ENCODE results near the gene R3HDM4.

The R3HDM4 gene

DNA sequence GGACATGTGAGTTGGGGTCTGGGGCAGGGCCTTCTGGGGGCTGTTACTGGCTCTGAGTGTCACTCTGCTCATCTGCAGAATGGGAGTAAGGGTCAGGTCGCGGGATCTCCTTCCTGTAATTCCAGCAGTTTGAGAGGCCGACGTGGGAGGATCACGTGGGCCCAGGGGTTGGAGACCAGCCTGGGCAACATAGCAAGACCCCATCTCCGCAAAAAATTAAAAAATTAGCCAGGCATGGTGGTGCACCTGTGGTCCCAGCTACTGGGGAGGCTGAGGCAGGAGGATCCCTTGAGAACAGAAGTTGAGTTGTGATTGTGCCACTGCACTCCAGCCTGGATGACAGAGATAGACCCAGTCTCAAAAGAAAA is 16.9 kb upstream of the R3HDM4 start:
- DNase-seq (ENCODE audit: low spot score) = no peak

GRCh38 chr19:929203-929890 is 16.3 kb upstream of the R3HDM4 start:
- no peak for DNase-seq (ENCODE audit: low spot score)

- peak; percentile 73 for DNase-seq (ENCODE audit: low spot score)
These were observed 15.6 kb upstream of the R3HDM4 start for GRCh38 chr19:928471-929202.

DNA sequence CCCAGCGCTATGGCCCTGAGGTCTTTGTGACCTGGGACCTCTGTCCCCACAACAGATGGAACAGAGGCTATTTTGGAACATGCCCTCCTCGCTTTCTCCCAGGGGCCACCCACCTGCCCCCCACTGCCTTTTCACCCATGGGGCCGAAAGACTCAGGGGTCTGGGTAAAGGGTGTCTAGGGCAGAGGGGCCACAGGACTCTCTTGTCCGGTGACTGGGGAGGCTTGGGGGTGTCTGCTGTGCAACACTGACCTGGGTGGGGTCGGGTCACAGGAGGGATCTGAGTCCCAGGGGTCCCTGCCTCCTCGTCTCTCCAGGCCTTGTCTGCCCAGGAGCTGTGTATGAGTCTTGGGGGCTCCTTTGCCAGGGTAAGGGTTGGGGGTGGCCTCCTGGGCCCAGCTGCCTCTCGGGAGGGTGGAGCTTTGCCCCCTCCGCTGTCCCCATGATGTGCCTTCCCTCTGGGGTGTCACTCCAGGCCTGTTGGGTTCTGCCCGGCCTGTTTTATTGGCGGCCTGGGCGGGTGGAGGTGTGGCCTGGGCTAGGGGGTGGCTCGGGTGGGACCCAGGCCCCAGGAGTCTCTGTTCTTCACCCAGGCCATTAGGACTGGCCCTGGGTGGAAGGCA is 14.9 kb upstream of the R3HDM4 start:
- DNase-seq (ENCODE audit: low spot score) = no peak

DNA sequence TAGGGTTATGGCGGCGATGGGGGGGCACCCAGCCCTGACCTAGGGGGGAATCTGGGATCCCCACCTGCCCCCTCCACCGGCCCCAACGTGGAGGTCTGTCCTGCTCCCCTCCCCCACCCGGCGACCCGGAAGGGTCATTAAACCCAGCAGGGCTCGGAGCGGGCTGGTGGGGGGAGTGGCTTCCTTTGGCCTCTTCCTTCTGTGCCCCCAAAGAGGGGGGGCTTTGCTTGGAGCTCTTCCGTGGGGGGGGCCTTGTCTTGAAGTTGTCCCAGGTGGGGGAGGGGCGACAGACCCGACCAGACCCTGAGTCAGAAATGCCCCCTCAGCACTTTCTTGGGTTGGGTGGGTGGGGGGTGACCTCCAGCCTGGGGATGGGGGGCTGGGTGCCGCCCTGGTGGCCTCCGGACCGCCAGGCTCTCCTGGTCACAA is 14.3 kb upstream of the R3HDM4 start:
- DNase-seq (ENCODE audit: low spot score) = peak; percentile 72

DNA sequence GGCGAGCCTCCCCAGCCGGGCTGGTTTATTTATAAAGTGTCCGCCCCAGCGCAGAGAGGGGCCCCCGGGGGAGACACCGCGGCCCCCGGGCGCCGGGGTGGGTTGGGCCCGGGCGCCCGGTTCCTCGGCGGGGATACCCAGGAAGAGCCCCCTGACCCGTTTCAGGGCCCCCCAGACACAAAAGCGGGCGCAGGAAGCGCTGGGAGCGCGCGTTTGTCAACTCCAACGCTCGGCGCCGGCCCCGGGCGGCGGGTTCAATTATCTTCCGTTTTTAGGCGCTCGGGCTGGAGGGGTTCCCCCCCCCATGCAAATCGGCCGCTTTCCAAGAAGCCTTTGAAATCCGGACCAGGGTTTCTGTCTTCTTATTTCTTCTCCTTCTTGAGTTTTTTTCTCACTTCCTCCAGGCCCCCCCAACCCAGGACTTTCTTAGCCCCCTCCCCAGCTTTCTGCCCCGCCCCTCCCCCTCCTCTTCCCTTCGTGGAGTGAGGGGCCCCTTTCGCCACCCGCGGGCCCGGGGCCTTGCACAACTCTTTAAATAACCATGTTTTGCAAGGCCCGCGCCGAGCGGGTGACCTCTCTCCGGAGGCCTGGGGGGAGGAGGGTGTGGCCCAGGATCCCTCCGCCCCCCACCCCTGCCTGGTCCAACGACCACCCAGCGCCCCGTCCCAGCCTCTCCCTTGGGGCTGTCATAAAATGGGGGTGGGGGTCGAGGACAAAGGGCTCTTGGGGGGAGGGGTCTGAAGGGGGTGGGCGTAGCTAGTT is 13.8 kb upstream of the R3HDM4 start:
- DNase-seq (ENCODE audit: low spot score) = peak; percentile 76

DNA sequence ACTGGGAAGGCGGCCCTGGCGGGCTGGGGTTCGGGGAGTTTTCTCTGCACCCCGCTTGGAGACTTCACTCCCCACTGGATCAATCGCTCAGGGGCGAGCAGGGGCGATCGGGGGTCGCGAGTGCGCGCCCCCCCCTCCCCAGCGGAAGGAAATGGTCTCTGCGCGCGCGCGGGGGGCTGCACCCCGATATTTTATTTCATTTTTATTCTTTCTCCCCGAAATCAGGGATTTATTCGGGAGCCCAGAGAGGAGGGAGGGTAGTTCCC is 13.2 kb upstream of the R3HDM4 start:
- DNase-seq (ENCODE audit: low spot score) = no peak

DNA sequence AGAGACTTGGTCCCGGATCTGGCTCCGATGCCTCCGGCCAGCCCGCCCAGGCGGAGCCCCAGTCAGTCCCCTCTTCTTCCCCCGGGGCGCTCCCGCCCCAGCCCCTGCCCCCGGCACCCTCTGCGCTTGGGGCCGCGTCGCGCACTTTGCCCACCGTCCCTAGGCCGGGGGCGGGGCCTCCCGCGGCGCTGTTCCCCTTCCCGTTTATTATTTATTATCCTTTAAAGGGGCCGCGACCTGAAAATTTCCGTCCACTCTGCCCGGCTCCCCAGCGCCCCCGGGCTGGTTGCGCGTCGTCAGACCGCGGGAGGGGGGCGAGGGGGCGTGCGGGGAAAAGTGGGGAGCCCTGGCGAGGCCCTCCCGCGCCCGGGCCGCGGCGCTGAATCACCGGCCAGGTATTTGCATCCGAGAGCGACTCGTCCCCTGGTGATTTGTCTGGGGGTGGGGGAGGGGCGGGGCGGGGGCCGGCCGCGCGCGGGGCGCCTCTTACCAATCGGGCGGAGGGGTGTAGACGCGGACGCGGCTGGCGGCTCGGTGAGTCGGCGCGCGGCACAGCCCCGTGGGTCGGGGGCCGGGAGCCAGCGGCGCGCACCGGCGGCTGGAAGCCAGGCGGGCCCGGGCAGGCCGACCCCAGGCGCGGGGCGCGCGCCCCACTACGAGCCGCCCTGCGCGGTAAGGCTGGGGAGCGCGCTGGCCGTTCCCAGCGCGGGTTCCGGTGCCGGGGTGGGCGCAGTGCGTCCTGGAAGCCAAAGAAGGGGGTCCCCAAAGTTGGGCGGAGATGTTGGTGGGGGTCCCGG is 12.7 kb upstream of the R3HDM4 start, which contains the start of gene ARID3A:
TSS of gene ARID3A (plus strand) at position 510 of the 797 bp plus-strand sequence. CDS start 3,494 bp downstream, outside the sequence.
- DNase-seq (ENCODE audit: low spot score) = peak; percentile 88

DNA sequence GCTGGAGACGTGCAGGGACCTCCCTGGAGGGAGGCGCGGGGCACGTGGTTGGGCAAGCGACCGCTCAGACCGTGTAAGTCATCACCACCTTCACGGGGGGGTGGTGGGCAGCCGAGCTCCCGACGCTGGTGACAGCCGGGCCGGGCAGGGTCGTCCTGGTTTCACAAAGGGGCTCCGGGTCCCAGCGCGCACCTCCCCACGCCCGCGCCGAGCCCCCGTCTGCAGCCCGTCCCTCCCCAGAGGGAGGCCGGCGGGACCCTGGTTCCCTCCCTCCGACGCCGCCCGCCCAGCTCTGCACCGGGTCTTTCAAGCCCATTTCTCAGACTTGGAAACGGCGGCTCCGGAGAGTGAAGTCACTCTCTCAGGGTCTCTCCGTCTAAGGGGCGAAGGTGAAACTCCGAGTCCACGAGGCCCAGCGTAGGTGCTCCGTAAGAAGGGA is 12.1 kb upstream of the R3HDM4 start:
- DNase-seq (ENCODE audit: low spot score) = no peak

DNA sequence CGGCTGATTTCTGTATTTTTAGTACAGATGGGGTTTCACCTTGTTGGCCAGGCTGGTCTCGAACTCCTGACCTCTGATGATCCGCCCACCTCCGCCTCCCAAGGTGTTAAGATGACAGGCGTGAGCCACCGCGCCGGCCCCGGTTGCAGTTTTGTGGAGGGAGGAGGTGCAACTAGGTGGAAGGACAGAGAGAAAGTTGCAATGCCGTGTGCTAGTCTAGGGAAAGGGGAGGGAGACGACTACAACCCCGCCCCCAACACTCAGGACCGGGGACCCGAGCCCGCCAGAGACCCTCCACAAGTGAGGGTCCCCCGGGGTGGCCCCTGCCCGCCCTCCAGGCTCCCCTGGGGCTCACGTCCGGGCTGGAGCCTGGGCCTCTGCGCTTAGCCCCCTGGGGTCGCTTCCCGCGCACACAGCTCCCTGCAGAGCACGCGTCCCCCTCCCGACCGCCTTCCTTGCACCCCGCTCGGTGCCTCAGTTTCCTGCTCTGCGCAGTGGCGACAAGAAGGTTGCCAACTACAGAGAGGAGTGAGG is 11.6 kb upstream of the R3HDM4 start:
- DNase-seq (ENCODE audit: low spot score) = no peak

- DNase-seq (ENCODE audit: low spot score) = peak; percentile 43
These were observed 7.2 kb upstream of the R3HDM4 start for GRCh38 chr19:920051-920864.

DNA sequence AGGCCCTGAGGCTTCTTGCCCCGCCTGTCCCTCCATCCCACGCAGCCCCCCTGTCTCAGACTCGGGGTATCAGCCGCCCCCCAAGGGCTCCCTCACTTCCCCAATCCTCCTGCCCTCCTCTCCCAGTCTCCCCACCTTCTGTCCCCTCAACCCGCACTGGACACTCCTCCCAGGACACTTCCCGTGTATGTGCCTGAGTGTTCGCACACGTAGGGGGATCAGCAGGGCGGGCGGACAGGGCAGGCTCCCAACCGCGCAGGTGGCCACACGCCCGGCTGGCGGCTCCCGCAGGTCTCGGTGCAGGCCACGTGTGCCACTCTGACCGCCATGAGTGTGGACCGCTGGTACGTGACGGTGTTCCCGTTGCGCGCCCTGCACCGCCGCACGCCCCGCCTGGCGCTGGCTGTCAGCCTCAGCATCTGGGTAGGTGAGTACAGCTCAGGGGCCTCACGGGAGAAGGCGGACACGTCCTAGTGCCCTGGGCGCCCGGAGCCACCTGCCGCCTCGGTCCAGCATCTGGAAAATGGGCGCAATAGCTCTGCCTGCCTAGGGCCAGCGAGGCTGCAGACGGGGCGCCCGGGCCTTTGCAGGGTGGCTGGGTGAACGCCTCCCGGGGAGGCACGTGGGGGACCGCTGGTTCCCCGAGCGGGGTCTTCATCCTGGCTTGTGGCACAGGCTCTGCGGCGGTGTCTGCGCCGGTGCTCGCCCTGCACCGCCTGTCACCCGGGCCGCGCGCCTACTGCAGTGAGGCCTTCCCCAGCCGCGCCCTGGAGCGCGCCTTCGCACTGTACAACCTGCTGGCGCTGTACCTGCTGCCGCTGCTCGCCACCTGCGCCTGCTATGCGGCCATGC is 6.4 kb upstream of the R3HDM4 start:
- DNase-seq (ENCODE audit: low spot score) = peak; percentile 19

DNA sequence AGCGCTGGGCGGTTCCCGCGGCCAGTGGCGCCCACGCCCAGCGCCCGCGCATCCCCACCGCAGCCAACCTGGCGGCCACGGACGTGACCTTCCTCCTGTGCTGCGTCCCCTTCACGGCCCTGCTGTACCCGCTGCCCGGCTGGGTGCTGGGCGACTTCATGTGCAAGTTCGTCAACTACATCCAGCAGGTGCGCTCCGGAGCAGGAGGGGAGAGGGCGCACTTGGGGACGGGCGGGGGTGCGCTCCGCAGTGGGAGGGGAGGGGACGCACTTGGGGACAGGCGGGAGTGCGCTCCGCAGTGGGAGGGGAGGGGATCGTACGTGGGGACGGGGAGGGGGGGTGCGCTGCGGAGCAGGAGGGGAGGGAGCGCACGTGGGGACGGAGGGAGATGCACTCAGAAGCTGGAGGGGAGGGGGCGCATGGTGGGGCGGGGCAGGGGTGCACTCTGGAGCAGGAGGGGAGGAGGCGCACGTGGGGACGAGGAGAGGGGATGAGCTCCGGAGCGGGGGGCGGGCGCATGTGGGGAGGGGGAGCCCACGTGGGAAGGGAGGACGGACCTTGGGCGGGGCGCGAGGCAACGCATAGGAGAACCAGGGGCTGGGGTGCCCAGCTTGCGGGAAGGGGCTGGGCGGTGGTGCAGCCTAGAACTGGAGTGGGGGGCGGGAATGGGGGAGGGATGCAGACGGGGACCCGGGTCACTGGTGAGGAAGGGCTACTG is 5.6 kb upstream of the R3HDM4 start:
- DNase-seq (ENCODE audit: low spot score) = peak; percentile 27

GRCh38 chr19:918152-918437 is 5.1 kb upstream of the R3HDM4 start:
- DNase-seq (ENCODE audit: low spot score) = no peak

DNA sequence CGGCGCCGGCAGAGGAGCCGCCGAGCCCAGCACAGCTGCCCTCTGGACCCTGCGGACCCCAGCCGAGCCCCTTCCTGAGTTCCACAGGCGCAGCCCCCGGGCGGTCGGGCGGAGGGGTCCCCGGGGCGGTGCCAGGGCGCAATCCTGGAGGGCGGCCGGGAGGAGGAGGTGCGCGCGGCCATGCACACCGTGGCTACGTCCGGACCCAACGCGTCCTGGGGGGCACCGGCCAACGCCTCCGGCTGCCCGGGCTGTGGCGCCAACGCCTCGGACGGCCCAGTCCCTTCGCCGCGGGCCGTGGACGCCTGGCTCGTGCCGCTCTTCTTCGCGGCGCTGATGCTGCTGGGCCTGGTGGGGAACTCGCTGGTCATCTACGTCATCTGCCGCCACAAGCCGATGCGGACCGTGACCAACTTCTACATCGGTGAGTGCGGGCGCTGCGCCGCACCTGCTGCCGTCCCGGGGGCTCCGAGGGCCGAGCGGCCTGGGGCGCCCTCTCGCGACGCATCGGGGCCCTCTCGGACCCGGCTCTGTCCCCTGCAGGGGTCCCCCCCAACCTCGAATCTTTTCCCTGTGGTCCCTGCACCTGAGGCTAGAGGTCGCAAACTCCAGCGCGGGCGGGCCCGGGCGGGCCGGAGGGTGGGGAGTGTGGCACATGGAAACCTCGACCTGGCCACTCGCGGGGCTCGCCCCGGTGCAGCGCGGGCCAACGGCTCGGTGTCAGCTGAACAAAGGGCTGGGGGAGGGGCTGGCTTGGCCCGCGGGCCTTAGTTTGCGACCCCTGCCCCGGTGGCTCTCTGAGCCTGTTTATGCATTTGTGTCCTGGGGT is 4.5 kb upstream of the R3HDM4 start, which contains the start of gene KISS1R:
TSS of gene KISS1R (plus strand) at position 11 of the 829 bp plus-strand sequence. CDS start at position 181, 170 bp downstream.
- peak; percentile 82 for DNase-seq (ENCODE audit: low spot score)

DNA sequence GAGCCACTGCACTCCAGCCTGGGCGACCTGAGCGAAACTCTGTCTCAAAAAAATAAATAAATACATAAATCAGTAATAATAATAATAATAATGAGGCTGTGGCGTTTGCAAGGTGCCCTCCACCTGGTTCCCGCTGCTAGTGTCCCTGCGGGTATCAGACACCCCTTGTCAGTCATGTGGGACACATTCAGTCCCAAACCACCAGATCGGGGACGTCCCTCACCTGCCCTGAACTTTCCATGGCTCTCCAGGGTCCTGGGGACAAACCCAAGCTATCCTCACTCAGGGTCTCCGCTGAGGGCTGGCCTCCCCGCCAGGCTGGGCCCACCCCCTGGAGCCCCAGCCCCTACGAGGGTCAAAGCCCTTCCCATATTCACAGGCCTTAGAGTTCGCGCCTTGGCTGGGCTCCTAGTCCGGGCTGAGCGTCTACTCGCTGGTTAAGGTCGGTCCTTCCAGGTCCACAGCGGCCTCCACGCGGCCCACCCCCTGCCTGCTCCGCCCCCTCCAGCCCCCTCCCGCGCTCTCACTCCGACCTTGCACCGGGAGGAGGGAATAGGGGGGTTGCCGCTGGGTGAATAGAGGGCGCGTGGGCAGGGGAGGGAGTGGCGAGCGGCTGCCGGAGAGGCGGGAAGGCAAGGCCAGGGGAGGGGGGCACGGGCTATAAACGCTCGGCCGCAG is 3.8 kb upstream of the R3HDM4 start:
- peak; percentile 59 for DNase-seq (ENCODE audit: low spot score)

Measured in iPS-NIHi11 (cell line).